Measurements from ENCODE around the gene NPM1.
A peak's percentile ranks its signal among the peaks of the same experiment; 100 is the strongest.
"Not testable (repeated sequence)": the region's sequence is repeated elsewhere in the genome, so short reads cannot be mapped to it uniquely, and the experiment has no call there.

NPM1 gene

DNA sequence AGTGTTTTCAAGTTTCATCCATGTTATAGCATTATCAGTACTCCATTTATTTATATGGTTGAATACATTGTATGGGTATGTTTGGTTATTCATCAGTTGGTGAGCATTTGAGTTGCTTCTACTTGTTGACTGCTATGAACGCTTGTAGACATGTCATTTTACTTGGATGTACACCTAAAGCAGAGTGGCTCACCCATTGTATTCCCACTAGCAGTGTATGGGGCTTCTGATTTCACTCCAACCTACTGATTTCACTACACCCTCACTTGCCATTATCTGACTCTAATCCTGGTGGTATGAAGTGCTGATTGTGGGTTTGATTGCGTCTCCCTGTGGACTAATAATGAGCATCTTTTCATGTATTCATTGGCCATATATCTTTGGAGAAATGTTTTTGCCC lies 9.5 kb downstream of the NPM1 start:
- TF ChIP-seq, protein P1, sequence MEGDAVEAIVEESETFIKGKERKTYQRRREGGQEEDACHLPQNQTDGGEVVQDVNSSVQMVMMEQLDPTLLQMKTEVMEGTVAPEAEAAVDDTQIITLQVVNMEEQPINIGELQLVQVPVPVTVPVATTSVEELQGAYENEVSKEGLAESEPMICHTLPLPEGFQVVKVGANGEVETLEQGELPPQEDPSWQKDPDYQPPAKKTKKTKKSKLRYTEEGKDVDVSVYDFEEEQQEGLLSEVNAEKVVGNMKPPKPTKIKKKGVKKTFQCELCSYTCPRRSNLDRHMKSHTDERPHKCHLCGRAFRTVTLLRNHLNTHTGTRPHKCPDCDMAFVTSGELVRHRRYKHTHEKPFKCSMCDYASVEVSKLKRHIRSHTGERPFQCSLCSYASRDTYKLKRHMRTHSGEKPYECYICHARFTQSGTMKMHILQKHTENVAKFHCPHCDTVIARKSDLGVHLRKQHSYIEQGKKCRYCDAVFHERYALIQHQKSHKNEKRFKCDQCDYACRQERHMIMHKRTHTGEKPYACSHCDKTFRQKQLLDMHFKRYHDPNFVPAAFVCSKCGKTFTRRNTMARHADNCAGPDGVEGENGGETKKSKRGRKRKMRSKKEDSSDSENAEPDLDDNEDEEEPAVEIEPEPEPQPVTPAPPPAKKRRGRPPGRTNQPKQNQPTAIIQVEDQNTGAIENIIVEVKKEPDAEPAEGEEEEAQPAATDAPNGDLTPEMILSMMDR (IDR thresholded peaks at IDR 0.05), result no peak
- Histone ChIP-seq H3K4me3 (no peak overlapping the region), H3K27ac (no peak overlapping the region)
- DNase-seq (ENCODE audit: low spot score), result no peak

DNA sequence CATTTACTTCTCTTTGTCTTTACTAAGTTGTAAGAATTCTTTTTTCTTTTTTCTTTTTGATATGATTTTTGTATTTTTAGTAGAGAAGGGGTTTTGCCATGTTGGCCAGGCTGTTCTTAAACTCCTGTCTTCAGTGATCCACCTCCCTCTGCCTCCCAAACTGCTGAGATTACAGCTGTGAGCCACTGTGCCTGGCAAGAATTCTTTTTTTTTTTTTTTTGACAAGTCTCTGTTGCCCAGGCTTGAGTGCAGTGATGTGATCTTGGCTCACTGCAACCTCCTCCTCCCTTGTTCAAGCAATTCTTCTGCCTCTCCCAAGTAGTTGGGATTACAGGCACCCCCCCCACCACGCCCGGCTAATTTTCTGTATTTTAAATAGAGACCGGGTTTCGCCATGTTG lies 9.9 kb downstream of the NPM1 start:
- DNase-seq (ENCODE audit: low spot score), result no peak
- H3K4me3 ChIP-seq, result no peak overlapping the region

DNA sequence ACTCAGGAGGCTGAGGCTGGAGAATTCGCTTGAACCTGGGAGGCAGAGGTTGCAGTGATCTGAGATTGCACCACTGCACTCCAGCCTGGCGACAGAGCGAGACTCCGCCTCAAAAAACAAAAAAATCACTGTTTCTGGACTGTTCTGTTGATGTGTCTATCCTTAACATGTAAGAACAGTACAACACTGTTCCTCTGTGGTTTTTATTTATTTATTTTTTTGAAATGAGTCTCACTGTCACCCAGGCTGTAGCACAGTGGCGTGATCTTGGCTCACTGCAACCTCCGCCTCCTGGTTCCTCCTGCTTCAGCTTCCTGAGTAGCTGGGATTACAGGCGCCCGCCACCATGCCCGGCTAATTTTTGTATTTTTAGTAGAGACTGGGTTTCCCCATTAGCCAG lies 11.0 kb downstream of the NPM1 start:
- DNase-seq (ENCODE audit: low spot score); H3K4me3 ChIP-seq; H3K27ac ChIP-seq: not testable (repeated sequence)

More for the DNA sequence above, 9.9 kb downstream of the NPM1 start:
- no peak overlapping the region for H3K27ac ChIP-seq
- TF ChIP-seq, protein P1 (IDR thresholded peaks at IDR 0.05), result no peak

DNA sequence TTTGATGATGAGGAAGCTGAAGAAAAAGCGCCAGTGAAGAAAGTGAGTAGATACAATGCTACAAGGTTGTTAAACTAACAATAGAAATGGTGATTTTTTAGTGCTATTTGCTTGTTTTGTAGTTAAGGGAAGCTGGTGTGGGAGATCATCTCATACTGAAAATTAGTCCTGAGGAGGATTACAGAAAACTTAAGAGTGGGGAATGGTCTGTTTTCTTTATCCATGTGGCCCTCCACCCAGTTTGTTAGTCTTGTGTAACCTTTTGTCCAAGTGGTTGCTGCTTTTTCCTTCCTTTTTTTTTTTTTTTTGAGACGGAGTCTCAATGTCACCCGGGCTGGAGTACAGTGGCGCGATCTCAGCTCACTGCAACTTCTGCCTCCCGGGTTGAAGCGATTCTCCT lies 12.5 kb downstream of the NPM1 start:
- DNase-seq (ENCODE audit: low spot score), result no peak
- TF ChIP-seq, protein P1 (IDR thresholded peaks at IDR 0.05), result no peak

DNA sequence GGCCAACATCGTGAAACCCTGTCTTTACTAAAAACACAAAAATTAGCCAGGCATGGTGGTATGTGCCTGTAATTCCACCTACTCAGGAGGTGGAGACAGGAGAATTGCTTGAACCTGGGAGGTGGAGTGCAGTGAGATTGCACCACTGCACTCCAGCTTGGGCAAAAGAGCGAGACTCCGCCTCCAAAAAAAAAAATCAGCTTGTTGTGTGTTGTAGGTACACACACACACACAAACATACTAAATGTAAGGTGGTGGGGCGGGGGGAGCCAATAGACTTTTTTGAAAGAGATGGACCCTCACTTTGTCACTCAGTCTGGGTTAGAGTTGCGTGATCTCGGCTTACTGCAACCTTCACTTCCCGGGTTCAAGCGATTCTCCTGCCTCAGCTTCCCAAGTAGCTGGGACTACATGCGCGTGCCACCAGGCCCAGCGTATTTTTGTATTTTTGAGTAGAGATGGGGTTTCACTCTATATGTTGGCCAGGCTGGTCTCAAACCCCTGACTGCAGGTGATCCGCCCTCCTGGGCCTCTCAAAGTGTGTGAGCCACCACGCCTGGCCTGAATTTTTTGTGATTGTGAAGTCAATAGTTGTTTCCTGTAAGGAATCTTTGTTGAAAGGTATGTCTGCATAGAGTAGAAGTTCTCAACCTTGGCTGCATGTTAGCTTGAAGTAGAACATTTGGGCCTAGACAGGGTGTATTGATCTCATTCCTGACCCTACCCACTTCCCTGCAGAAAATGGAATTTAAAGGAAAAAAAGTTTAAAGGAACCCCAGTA lies 13.7 kb downstream of the NPM1 start:
- no peak for DNase-seq (ENCODE audit: low spot score)
- TF ChIP-seq, protein P1 (IDR thresholded peaks at IDR 0.05), result no peak
- H3K27ac ChIP-seq, result no peak overlapping the region
- H3K4me3 ChIP-seq, result no peak overlapping the region

More for the DNA sequence above, 12.5 kb downstream of the NPM1 start:
- Histone ChIP-seq H3K4me3 (no peak overlapping the region), H3K27ac (no peak overlapping the region)

DNA sequence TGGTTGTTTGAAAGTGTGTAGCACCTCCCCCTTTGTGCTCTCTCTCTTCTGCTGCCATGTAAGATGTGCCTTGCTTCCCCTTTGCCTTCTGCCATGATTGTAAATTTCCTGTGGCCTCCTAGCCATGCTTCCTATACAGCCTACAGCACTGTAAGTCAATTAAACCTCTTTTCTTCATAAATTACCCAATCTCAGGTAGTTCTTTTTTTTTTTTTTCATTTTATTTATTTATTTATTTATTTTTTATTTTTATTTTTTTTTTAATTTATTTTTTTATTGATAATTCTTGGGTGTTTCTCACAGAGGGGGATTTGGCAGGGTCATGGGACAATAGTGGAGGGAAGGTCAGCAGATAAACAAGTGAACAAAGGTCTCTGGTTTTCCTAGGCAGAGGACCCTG lies 15.1 kb downstream of the NPM1 start:
- not testable (repeated sequence) for H3K27ac ChIP-seq; H3K4me3 ChIP-seq; DNase-seq (ENCODE audit: low spot score)

GRCh38 chr5:171405615-171406014 lies 18.0 kb downstream of the NPM1 start:
- TF ChIP-seq, protein P1 (IDR thresholded peaks at IDR 0.05), result peak; percentile 15
- Histone ChIP-seq H3K4me3 (no peak overlapping the region), H3K27ac (no peak overlapping the region)
- DNase-seq (ENCODE audit: low spot score), result no peak

GRCh38 chr5:171407234-171407633 lies 19.6 kb downstream of the NPM1 start:
- TF ChIP-seq, protein P1 (IDR thresholded peaks at IDR 0.05), result no peak
- H3K4me3 ChIP-seq, result no peak overlapping the region
- DNase-seq (ENCODE audit: low spot score), result no peak
- no peak overlapping the region for H3K27ac ChIP-seq
